OCI-LY1 (cell line): Measurements from ENCODE around the gene EXOC6.

Experiments used
- EZH2 ChIP-seq: fragments of 200-600 bp; sonication (generic), shearing (Covaris generic); IDR thresholded peaks from 2 replicates; pipeline ENCODE4 v1.8.0; 2017; ENCODE audit warnings: borderline replicate concordance, mixed run types, mild to moderate bottlenecking, antibody characterized with exemption, low read length, moderate library complexity, mixed read lengths
- TF ChIP-seq, protein P1 (sequence below): fragments of 200-600 bp; sonication (generic), shearing (Covaris generic); IDR thresholded peaks from 2 replicates; pipeline ENCODE4 v1.5.1; 2017; ENCODE audit warnings: mild to moderate bottlenecking, antibody characterized with exemption, low read length, moderate library complexity, mixed read lengths

DNA sequence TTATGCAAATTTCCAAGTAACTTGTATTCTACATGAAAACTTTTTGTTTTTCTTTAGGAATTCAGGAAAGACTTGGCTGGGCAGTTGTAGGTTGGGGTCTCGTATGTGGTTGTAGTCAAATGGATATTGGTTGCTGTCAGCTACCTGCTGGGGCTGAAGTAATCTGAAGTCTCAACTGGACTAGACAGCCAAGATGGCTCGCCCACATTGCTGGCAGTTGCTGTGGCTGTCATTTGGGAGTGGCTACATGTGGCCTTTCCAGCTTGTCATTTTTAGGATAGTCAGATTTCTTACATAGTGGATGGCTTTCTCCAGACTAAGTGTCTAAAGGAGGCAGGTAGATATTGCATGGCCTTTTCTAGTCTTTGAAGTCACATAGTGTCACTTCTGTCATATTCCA is 32.6 kb downstream of the EXOC6 start:
- TF ChIP-seq, protein P1, sequence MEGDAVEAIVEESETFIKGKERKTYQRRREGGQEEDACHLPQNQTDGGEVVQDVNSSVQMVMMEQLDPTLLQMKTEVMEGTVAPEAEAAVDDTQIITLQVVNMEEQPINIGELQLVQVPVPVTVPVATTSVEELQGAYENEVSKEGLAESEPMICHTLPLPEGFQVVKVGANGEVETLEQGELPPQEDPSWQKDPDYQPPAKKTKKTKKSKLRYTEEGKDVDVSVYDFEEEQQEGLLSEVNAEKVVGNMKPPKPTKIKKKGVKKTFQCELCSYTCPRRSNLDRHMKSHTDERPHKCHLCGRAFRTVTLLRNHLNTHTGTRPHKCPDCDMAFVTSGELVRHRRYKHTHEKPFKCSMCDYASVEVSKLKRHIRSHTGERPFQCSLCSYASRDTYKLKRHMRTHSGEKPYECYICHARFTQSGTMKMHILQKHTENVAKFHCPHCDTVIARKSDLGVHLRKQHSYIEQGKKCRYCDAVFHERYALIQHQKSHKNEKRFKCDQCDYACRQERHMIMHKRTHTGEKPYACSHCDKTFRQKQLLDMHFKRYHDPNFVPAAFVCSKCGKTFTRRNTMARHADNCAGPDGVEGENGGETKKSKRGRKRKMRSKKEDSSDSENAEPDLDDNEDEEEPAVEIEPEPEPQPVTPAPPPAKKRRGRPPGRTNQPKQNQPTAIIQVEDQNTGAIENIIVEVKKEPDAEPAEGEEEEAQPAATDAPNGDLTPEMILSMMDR, result no peak
- TF ChIP-seq EZH2, result no peak
